Kidney tubule cell (primary cell): ENCODE data around the gene AP2A1.
A peak's percentile ranks its signal among the peaks of the same experiment; 100 is the strongest.

Experiments
- DNase-seq: peaks from one replicate; pipeline ENCODE4 v3.0.0-alpha.2; 2018; ENCODE audit warnings: low spot score

AP2A1 gene

DNA sequence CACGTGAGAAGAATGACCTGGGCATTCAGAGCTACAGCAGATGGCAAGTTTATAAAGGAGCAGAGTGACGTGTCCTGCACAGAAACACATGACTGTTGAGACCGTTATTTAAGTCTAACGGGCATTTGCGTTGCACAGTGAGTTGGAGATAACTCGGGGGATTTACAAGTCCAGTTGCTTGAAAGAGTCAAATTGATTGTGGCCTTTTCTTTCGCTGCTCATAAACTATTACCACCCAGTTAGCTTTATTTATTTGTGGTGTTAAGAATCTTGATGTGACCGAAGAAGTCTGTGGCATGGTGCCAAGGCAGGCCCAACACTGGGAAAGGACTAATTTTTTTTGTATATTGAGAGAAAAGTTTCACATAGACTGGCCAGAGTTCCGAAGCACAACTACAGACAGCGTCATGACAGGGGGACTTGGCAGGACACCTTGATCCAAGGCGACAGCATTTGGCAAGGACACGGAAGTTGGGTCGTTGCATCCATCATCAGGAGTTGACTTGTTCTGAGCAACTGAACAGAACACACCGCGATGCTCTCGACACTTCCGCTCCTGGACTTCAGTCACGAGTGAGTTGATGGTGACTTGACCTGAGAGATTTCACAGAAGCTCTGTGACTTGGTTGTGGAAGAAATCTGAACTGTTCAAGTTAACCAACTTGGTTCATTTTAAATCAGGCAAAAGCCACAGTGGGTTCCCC is 72.2 kb downstream of the AP2A1 start:
- no peak for DNase-seq

DNA sequence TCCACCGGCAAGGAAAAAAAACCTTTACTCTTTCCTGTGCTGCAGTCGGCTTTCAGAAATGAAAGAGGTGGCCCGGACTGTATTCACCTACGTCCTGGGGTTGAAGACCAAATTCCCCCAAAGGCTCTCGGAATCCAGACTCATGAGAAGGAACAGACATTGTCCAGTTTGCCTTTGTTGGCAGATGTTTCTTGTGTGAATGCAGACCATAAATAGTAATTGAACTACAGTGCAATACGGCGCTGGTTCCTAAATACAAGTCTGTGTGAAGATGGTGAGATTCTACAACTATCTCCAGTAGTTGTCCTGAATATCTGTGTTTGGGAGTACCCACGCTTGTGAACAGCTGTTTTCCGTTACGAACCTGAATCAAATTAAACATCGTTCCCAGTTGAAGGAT is 72.9 kb downstream of the AP2A1 start:
- no peak for DNase-seq

DNA sequence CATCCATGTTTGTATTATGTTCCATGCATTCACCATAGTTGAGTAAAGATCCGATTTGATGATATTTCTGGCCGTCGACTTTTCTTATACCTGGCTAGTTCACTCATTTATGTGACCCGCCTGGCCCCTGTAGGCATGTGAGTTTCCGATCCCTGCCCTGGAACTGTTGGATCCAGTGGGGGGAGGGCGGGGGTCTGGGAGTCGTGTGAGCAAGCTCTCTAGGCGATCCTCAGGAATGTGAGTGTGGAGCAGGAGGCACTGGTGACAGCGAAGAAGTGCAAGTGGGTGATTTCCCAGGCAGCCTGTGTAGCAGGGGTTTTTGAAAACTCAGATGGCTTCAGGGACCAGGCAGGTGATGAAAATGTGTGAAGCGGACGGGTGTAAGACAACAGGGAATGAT is 73.5 kb downstream of the AP2A1 start:
- no peak for DNase-seq

DNA sequence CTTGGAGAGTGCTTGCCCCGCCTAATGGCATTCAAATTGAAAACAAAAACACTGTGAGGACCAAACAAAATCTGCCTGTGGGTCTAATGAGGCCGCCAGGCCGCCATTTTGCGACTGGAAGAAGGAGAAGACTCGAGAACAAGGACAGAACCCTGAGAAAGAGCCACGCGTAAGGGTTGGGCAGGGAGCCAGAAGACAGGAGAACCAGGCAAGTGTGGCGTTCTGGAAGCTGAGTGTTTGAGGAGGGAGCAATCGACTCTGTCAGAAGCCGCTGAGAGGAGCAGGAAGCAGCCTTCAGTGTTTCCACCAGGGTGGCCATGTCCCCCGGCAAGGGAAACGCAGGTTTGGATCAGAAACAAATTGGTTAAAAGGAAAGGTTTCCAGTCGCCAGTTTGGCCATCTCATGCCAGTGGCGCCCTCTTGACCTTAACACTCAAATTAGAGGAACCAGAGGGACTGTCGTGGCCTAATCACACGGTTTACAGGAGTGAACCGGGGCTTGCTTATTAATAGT is 74.0 kb downstream of the AP2A1 start:
- DNase-seq: no peak

DNA sequence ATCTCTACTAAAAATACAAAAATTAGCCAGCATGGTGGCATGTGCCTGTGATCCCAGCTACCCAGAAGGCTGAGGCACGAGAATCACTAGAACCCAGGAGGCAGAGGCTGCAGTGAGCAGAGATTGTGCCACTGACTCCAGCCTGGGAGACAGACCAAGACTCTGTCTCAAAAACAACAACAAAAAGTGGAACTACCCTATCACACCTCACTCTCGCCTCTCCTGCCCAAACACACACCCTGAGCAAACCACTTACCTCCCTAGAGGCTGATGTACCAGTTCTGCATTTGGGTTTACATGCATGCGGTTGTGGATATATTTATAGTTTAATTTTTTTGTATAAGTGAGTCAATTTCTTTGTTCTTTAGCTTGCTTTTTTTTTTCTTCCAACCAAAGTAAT is 76.5 kb downstream of the AP2A1 start:
- DNase-seq: no peak

DNA sequence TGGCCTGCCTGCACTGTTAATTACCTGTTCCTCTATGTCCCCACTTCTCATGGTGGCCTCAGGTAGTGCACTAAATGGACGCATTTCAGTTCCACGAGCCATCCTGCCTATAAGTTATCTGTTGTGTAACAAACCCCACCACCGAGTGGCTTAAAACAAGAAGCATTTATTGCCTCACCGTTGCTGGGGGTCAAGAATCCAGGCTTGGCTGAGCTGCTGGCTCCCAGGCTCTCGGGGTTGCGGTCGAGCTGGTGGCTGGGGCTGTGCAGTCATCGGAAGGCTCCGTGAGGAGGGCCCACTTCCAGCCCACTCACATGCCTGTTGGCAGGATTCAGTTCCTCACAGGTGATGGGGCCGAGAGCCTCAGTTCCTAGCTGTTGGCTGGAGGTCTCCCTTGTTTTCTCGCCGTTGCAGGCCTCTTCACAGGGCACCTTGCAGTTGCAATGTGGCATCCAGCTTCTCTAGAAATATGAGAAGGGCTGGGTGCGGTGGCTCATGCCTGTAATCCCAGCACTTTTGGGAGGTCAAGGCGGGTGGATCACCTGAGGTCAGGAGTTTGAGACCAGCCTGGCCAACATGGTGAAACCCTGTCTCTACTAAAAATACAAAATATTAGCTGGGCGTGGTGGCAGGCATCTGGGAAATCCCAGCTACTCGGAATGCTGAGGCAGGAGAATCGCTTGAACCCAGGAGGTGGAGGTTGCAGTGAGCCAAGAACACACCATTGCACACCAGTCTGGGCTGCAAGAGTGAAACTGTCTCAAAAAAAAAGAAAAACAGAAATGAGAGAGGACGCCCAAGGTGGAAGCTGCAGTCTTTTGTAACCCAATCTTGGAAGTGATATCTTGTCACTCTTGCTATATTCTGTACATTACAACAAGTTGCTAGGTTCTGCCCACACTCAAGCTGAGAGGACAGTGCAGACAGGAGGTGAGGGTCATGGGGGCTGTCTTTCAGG is 77.6 kb downstream of the AP2A1 start:
- peak; percentile 55 for DNase-seq

DNA sequence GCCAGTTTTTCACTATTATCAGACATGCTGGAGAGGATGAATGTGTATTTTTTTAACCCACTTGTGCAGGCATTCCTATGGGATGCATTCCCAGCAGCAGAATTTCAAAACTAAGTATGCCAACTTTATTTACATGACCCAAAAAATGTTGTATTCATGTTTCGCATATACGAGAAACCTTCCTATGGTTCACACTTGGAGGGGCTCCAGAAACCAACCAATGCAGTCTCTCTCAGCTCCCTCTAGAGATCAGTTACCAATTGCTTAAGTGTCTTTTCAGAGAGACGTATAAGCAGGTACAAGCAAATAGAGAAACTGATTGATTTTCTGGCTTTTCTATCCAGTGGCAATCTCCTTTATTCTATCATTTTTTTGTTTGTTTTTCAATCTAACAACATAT is 78.6 kb downstream of the AP2A1 start:
- no peak for DNase-seq

DNA sequence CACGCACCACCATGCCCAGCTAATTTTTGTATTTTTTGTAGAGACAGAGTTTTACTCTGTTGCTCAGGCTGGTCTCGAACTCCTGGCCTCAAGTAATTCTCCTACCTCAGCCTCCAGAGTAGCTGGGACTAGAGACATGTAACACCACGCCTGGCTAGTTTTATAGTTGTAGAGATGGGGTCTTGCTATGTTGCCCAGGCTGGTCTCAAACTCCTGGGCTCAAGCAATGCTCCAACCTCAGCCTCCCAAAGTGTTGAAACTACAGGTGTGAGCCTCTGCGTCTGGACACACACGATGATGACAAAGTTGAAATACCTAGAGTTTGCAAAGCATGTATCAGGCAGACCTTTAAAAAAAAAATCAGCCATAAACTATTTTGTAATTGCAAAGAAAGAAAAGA is 79.6 kb downstream of the AP2A1 start:
- DNase-seq: no peak

DNA sequence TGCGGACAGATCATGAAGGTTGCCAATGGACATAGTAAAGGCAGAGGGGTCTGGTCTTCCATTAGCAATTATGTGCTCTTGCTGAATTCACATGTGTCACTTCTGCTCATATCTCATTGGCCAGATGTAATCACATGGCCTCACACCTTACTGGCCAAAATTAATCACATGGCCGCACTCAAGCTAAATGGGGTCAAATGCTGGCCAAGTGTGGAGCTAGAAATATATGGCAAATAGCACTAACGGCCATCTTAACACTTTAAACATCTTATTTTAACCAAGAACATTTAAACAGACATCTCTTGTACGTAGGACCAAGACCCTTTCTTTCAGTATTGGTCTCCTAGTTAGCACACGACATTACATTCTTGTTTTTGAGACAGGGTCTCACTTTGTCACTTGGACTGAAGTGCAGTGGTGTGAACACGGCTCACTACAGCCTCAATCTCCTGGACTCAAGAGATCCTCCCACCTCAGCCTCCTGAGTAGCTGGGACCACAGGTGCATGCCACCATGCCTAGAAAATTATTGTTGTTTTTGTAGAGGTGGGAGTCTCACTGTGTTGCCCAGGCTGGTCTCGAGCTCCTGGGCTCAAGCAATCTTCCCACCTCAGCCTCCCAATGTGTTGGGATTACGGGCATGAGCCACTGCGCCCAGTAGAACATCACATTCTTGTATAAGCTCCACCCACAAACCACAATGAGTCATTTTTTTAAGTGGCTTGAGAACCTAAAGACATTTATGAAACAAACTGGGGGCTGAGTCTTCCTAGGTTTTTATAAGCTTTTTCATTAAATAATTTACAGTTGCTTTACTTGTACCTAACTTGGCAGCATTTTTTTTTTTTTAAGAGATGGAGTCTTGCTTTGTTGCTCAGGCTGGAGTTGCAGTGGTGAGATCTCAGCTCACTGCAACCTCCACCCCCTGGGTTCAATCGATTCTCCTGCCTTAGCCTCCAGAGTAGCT is 81.2 kb downstream of the AP2A1 start:
- DNase-seq: peak; percentile 75

DNA sequence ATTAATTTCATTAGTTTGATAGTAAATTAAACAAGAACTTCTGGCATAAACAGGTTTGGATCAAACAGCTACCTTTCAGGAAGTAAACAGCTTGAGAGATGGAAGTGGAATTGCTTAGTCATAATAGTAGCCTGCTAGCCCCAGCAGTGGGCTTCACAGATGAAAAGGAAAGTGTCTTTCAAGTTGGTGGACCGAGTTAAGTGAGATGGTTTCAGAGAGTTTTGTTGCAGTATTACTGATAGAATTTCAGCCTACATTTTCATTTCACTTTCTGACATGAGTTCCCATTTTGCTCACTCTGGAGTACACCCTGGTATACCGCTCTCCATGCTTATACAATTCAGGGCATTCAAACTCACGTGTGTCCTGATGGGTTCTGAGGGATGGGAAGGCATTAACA is 82.1 kb downstream of the AP2A1 start:
- DNase-seq: no peak

DNA sequence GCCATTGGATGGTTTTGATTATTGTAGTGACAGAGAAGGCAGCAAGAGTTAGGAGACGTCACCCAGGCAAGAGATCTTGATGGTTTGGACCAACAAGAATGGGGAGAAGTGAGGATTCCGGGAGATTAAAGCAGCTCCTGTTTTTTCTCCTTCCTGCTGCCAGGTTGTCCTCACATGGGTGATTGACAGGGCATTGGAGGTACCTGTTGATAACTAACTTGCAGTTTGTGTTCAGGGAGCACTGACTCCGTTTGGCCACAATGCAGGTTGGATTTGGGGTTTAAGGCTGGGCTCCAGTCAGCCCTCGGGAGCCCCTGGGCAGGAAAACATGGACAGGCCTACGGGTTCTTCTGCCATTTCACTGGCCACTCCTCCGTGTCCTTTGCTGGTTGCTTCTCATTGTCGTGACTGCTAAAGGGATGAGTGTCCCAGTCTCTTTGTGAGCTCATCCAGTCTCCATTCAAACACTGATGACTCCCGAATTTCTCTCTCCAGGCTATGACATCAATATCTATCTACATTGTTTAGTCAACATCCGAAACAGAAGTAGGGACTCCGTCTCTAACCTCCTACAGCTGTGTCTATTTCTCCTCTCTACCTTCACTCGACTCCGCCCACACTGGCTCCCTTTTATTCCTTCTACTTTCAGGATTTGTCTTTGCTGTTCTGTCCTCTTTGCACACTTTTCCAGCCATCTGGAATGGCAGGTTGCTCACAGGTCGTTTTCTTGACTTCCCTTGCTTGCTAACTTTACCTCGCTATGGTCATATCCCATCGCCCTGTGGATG is 82.8 kb downstream of the AP2A1 start:
- no peak for DNase-seq

DNA sequence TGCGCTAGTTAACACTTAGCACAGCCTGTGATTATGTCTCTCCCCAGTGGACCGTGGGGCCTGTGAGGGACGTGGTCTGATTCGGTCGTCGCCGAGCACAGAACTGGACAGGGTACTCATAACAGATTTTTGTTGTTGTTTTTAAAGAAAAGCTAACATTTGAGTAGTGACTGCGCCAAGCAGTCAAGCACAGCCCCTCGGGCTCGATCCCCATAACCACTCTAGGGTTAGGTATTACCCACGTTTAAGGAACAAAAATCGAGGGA is 83.4 kb downstream of the AP2A1 start:
- no peak for DNase-seq

DNA sequence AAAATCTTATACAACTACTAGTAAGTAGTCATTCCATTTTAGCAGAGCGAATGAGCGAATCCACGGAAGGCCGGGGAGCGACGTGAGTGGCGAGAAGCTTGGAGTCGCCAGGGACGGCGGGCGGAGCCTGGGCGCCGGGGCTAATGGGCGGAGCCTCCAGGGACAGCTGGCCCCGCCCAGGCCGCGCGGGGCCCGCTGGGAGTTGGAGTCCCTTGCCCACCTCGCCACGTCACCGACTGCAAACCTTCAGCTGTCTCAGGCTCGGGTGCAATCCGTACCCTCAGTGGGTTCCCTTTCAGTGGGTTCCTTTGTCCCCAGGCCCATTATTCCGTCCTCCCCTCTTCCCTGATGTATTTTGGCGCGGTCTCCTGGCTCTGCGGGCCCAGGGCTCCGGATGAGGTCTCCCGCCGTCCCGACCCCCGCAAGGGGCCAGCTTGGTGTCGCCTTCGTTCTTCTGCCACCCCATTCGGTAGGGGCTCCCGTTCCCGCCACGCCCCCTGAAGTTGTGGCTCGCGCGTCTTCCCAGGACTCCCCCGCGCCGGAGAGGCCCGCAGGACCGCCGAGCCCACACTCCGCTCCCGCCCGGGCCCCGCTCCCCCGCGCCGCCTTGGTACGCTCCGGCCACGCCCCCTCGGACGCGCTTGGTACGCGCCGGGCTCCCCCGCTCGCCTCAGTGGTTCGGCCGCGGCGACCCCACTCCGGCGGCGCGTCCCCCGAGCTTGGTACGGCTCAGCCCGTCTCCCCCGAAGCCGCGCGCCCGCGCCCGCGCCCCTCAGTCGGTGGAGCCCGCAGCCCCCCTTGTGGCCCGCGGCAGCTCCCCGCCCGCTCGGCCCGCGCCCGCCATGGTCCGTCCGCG is 83.9 kb downstream of the AP2A1 start, which contains the start of gene PTOV1:
TSS of gene PTOV1 (plus strand) at position 673 of the 856 bp plus-strand sequence.
- DNase-seq: peak; percentile 91

DNA sequence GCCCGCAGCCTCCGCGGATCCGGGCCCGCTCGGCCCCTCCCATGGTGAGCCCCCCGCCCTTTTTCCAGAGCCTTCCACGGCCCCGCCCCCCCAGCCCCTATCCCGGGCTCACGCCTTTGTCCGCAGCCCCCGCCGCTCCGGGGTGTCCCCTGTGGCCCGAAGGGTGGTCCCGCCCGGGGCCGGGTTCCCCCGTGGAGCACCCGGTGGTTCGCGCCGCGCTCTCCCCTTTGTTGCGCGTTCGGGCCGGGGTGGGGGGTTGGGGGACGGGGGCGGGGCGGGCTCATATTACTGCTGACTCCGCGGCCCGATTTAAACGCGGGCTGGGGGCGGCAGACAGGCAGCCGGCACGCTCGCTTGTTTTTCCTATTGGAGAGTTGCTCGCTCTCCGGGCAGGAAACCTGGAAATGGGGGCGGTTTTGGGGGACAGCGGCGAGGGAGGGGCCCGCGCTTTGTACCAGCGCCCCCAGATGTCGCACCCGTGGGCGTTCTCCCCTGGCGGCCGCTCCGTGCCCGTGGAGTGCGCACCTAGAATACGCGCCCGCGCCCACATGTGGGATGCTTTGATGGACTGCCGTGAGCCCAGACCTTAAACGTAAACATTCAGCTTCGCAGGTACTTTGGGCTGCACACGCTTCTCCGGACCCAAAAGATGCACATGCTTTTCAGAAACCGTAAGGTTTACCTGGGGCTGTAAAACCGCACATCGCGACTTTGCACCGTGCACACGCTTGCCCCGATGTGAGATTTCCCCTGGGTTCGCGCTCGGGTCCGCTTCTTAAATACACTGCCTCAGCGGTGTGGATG is 84.9 kb downstream of the AP2A1 start:
- no peak for DNase-seq

DNA sequence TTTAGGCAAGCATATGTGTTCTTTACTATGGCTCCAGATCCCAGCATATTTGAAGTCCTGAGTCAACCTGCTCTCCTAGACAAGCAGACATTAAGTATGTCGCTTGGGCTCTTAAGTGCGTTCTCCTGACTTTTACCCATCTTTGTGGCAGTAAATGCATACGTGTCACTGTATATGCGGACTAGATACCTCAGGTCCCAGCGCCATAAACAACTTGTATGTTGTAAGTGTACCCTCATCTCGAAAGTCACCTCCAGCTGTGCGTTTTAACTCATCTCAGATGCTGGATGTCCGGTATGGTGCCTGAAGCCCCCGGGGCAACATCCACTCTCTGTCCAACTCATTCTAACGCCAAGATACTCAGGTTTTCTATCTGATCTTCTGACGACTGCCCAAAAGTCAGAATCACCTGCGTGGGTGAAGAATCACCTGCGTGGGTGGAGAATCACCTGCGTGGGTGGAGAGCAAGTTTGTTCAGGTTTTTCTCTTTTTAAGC is 85.9 kb downstream of the AP2A1 start:
- no peak for DNase-seq

DNA sequence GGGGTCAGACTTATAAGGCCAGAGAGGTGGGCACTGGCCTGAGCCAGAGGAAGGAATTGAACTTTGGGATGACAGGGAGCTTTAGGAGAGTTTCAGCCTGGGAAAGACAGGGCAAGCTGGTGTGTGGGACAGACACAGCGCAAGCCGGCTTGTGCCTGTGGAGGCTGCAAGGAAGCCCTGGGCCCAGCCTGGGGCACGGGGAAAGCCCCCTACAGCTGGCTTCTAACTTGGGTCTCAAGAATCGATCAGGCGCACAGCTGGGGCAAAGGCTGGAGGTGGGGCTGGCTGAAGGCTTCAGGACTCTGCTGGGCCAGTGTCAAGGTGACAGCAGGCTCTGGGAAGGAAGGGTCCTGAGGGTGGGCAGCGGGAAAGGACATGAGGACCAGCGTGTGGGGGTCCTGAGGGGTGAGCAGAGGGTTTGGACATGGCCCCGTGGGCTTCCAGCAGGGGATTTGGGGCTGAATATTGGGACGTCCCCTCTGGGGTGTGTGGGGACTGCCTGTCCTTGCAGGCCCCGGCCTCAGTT is 87.1 kb downstream of the AP2A1 start:
- DNase-seq: no peak

DNA sequence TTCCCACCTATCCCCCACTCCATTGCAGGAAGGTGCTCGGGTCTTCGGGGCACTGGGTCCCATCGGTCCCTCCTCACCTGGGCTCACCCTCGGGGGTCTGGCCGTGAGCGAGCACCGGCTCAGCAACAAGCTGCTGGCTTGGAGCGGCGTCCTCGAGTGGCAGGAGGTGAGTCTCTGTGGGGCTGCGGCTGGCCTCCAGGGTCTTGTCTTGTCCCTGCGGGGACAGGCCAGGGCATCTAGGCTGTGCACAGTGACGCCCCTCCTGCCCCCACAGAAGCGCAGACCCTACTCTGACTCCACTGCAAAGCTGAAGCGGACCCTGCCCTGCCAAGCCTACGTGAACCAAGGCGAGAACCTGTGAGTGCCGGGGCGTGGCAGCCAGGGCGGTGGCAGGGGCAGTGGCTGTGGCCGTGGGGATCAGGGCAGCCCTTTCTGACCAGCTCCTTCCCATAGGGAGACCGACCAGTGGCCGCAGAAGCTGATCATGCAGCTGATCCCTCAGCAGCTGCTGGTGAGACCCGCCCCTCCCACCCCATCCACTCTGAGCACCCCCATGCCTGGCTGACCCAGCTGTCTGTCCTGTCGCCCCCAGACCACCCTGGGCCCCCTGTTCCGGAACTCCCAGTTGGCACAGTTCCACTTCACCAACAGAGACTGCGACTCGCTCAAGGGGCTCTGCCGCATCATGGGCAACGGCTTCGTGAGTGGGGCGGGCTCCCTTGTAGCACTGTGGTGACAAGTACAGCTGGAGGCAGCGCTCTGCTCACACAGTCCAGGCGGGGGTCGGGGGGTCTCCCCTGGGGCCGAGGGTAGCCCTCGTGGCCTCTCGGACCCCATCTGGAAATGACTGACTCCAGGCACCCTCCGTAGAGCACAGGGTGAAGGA is 87.8 kb downstream of the AP2A1 start:
- DNase-seq: no peak

DNA sequence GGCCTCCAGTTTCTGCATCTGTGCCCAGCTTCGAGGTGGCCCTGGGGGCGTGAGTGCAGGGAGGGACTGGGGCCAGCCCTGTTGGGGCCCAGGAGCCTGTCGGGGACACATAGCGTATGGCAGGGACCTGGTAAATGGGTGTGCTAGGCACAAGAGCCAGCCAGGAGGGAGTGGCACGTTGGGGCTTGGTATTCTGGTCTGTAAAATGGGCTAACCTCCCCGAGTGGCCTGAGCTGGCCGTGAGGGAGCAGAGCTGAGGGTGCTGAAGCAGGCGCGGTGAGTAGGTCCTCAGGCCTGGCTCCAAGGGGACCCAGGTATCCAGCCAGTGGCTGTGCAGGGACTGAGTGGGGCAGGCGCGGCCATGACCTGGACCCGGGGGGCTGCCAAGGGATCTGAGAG is 88.5 kb downstream of the AP2A1 start:
- DNase-seq: no peak
